ENCODE results near the gene MARK1.

DNA sequence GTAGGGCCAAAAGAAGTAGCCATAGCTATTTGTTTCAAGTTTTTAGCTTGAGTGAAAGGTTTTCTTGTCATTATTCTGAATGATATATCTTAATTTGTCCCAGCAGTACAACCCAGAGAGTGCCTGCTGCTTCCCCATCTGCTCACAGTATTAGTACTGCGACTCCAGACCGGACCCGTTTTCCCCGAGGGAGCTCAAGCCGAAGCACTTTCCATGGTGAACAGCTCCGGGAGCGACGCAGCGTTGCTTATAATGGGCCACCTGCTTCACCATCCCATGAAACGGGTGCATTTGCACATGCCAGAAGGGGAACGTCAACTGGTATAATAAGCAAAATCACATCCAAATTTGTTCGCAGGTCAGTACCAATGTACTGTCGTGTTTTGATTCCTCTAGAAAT lies 125.1 kb downstream of the MARK1 start:
- TF ChIP-seq, protein P1, sequence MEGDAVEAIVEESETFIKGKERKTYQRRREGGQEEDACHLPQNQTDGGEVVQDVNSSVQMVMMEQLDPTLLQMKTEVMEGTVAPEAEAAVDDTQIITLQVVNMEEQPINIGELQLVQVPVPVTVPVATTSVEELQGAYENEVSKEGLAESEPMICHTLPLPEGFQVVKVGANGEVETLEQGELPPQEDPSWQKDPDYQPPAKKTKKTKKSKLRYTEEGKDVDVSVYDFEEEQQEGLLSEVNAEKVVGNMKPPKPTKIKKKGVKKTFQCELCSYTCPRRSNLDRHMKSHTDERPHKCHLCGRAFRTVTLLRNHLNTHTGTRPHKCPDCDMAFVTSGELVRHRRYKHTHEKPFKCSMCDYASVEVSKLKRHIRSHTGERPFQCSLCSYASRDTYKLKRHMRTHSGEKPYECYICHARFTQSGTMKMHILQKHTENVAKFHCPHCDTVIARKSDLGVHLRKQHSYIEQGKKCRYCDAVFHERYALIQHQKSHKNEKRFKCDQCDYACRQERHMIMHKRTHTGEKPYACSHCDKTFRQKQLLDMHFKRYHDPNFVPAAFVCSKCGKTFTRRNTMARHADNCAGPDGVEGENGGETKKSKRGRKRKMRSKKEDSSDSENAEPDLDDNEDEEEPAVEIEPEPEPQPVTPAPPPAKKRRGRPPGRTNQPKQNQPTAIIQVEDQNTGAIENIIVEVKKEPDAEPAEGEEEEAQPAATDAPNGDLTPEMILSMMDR (IDR thresholded peaks at IDR 0.05): no peak
- no peak for TF ChIP-seq POLR2A (IDR thresholded peaks at IDR 0.05)

All from heart left ventricle (tissue), 13 donors.